HEK293 (cell line): ENCODE data around the gene TEX9.

ENCODE experiments used
- CTCF ChIA-PET: fragments of 350-600 bp; formaldehyde crosslinking; extraction: SDS; loops from one replicate; lab custom pipeline; 2021; ENCODE audit warnings: antibody characterized with exemption; lab: Yijun Ruan, JAX
- POLR2A ChIA-PET: fragments of 300-600 bp; formaldehyde crosslinking; extraction: SDS; loops from one replicate; lab custom pipeline; 2020; ENCODE audit warnings: antibody characterized with exemption, inconsistent platforms; lab: Yijun Ruan, JAX
- H3K27ac ChIP-seq: fragments of 200-500 bp; sonication (Bioruptor generic); 2 replicates; pipeline ENCODE4 v1.5.1; 2014; ENCODE audit warnings: low read depth, low read length, control low read depth, inconsistent platforms; ENCODE audit errors: extremely low read depth
- H3K36me3 ChIP-seq, 2 experiments: fragments of 200-500 bp in 1 of 2; sonication (Bioruptor generic) in 1 of 2; 1 replicate in 1 of 2; 2 replicates in 1 of 2; pipeline ENCODE4 v1.5.1; 2014 to 2017; ENCODE audit warnings: inconsistent platforms in 2 of 2, low read length in 2 of 2; ENCODE audit not compliant: control insufficient read depth in 2 of 2, insufficient read depth in 1 of 2
- H3K4me1 ChIP-seq: fragments of 200-500 bp; sonication (Bioruptor generic); 2 replicates; pipeline ENCODE4 v1.5.1; 2014; ENCODE audit warnings: mild to moderate bottlenecking, low read length, inconsistent platforms; ENCODE audit not compliant: control insufficient read depth, insufficient read depth
- H3K4me3 ChIP-seq: 2 replicates; pipeline ENCODE4 v1.5.1; 2011; ENCODE audit warnings: low read depth, mild to moderate bottlenecking, control low read depth, low read length, moderate library complexity
- H3K9me3 ChIP-seq: fragments of 200-500 bp; sonication (Bioruptor generic); 2 replicates; pipeline ENCODE4 v1.5.1; 2014; ENCODE audit warnings: low read depth, low read length, inconsistent platforms; ENCODE audit not compliant: control insufficient read depth, insufficient read depth
- ELK4 ChIP-seq: IDR thresholded peaks from 2 replicates; pipeline ENCODE4 v1.6.1; 2011; ENCODE audit warnings: mild to moderate bottlenecking, low read depth, low read length, borderline replicate concordance
- KLF16 ChIP-seq: fragments of 450-650 bp; formaldehyde crosslinking; IDR thresholded peaks from 2 replicates; pipeline ENCODE4 v1.5.1; 2017; ENCODE audit warnings: missing biosample characterization, missing genetic modification characterization
- KLF17 ChIP-seq: fragments of 450-650 bp; formaldehyde crosslinking; IDR thresholded peaks from 2 replicates; pipeline ENCODE4 v1.5.1; 2016; ENCODE audit warnings: missing biosample characterization, missing genetic modification characterization
- MEIS1 ChIP-seq: sonication (generic); formaldehyde crosslinking; IDR thresholded peaks from 2 replicates; pipeline ENCODE4 v1.8.1; 2022; ENCODE audit warnings: missing genetic modification reagents, mild to moderate bottlenecking, borderline replicate concordance
- ZBTB17 ChIP-seq: fragments of 450-650 bp; formaldehyde crosslinking; IDR thresholded peaks from 2 replicates; pipeline ENCODE4 v1.5.1; 2016; ENCODE audit warnings: missing biosample characterization, missing genetic modification characterization
- ZFP69B ChIP-seq: fragments of 450-650 bp; formaldehyde crosslinking; IDR thresholded peaks from 2 replicates; pipeline ENCODE4 v1.5.1; 2016; ENCODE audit warnings: missing biosample characterization, missing genetic modification characterization
- ZNF114 ChIP-seq: fragments of 450-650 bp; formaldehyde crosslinking; IDR thresholded peaks from 2 replicates; pipeline ENCODE4 v1.5.0; 2017; ENCODE audit warnings: missing biosample characterization, missing genetic modification characterization
- ZNF133 ChIP-seq: fragments of 450-650 bp; formaldehyde crosslinking; IDR thresholded peaks from 2 replicates; pipeline ENCODE4 v1.5.1; 2016; ENCODE audit warnings: missing biosample characterization, missing genetic modification characterization
- ZNF174 ChIP-seq: fragments of 450-650 bp; formaldehyde crosslinking; IDR thresholded peaks from 2 replicates; pipeline ENCODE4 v1.5.0; 2017; ENCODE audit warnings: missing biosample characterization, mild to moderate bottlenecking, missing genetic modification characterization
- ZNF18 ChIP-seq: fragments of 450-650 bp; formaldehyde crosslinking; IDR thresholded peaks from 2 replicates; pipeline ENCODE4 v1.5.1; 2016; ENCODE audit warnings: missing biosample characterization, missing genetic modification characterization
- ZNF433 ChIP-seq: fragments of 450-650 bp; formaldehyde crosslinking; IDR thresholded peaks from 2 replicates; pipeline ENCODE4 v1.5.1; 2016; ENCODE audit warnings: missing biosample characterization, missing genetic modification characterization, low read depth
- ZNF449 ChIP-seq: fragments of 450-650 bp; formaldehyde crosslinking; IDR thresholded peaks from 2 replicates; pipeline ENCODE4 v1.5.1; 2017; ENCODE audit warnings: missing biosample characterization, mild to moderate bottlenecking, missing genetic modification characterization, moderate library complexity
- ZNF48 ChIP-seq: fragments of 450-650 bp; formaldehyde crosslinking; IDR thresholded peaks from 2 replicates; pipeline ENCODE4 v1.5.1; 2016; ENCODE audit warnings: missing biosample characterization, missing genetic modification characterization
- ZNF558 ChIP-seq: fragments of 450-650 bp; formaldehyde crosslinking; IDR thresholded peaks from 2 replicates; pipeline ENCODE4 v1.5.1; 2016; ENCODE audit warnings: missing biosample characterization, missing genetic modification characterization
- ZNF660 ChIP-seq: fragments of 450-650 bp; IDR thresholded peaks from 2 replicates; pipeline ENCODE4 v1.5.1; 2018; ENCODE audit warnings: missing biosample characterization, mild to moderate bottlenecking, missing genetic modification characterization
- ZNF747 ChIP-seq: fragments of 450-650 bp; formaldehyde crosslinking; IDR thresholded peaks from 2 replicates; pipeline ENCODE4 v1.5.1; 2016; ENCODE audit warnings: missing biosample characterization, missing genetic modification characterization
- ZNF777 ChIP-seq: fragments of 450-650 bp; formaldehyde crosslinking; IDR thresholded peaks from 2 replicates; pipeline ENCODE4 v1.5.1; 2017; ENCODE audit warnings: missing biosample characterization, missing genetic modification characterization, borderline replicate concordance
- ZNF791 ChIP-seq: fragments of 450-650 bp; formaldehyde crosslinking; IDR thresholded peaks from 2 replicates; pipeline ENCODE4 v1.5.1; 2016; ENCODE audit warnings: missing biosample characterization, missing genetic modification characterization
- ZSCAN18 ChIP-seq: fragments of 450-650 bp; formaldehyde crosslinking; IDR thresholded peaks from 2 replicates; pipeline ENCODE4 v1.5.1; 2016; ENCODE audit warnings: missing biosample characterization, missing genetic modification characterization

TEX9 gene

GRCh38 chr15:56468401-56468800 is 103.2 kb downstream of the TEX9 start:
- Histone ChIP-seq H3K9me3 (no peaks in the 10 kb centered on the region), H3K36me3 (no peaks in the 10 kb centered on the region), H3K4me1 (no peaks in the 10 kb centered on the region), H3K27ac (no peak overlapping the region), H3K4me3 (no peak overlapping the region)
- POLR2A ChIA-PET, result no interaction called here
- CTCF ChIA-PET, result no interaction called here
- TF ChIP-seq ZNF449 (tag by site-specific recombination), result no peak
- no peak for TF ChIP-seq ZNF174 (tag by site-specific recombination)
- TF ChIP-seq ZNF558 (tag by site-specific recombination), result no peak
- no peak for TF ChIP-seq ZNF114
- no peak for TF ChIP-seq ZNF747
- no peak for TF ChIP-seq ZSCAN18 (tag by site-specific recombination)
- no peak for TF ChIP-seq ZBTB17 (tag by site-specific recombination)

- H3K36me3 ChIP-seq, result no peaks in the 10 kb centered on the region
- ChIA-PET CTCF (no interaction called here), POLR2A (no interaction called here)
- H3K4me3 ChIP-seq, result no peak overlapping the region
- no peak overlapping the region for H3K27ac ChIP-seq
- TF ChIP-seq ZNF133 (tag by site-specific recombination), result no peak
- no peak for TF ChIP-seq ZFP69B (tag by site-specific recombination)
- TF ChIP-seq MEIS1 (CRISPR knock-in tag), result no peak
- TF ChIP-seq ZNF660, result no peak
- no peak for TF ChIP-seq ZNF433 (tag by site-specific recombination)
- no peak for TF ChIP-seq ZNF558 (tag by site-specific recombination)
- no peak for TF ChIP-seq KLF16 (tag by site-specific recombination)
- no peak for TF ChIP-seq ZNF777 (tag by site-specific recombination)
- H3K4me1 ChIP-seq, result no peaks in the 10 kb centered on the region
- H3K9me3 ChIP-seq, result no peaks in the 10 kb centered on the region
These were observed 104.3 kb downstream of the TEX9 start for GRCh38 chr15:56469483-56469882.

GRCh38 chr15:56471440-56472069 is 106.3 kb downstream of the TEX9 start:
- POLR2A ChIA-PET, result no interaction called here
- Histone ChIP-seq H3K27ac (no peak overlapping the region), H3K4me1 (no peaks in the 10 kb centered on the region)
- TF ChIP-seq ZNF48 (tag by site-specific recombination) (no peak), ELK4 (no peak), KLF17 (tag by site-specific recombination) (no peak), ZNF18 (no peak), ZNF791 (tag by site-specific recombination) (no peak), MEIS1 (CRISPR knock-in tag) (no peak)
- TF ChIP-seq, all 188 proteins: peak for 0
- CTCF ChIA-PET, result interaction anchor here (1.1 kb wide), 1 partner anchor 25 kb away, joined by 4 read pairs; no protein-coding TSS in a partner anchor
- H3K36me3 ChIP-seq, result no peaks in the 10 kb centered on the region
- no peaks in the 10 kb centered on the region for H3K9me3 ChIP-seq
- no peak overlapping the region for H3K4me3 ChIP-seq
